Measurements from ENCODE around the gene PCGF1.

PCGF1 gene

GRCh38 chr2:74524955-74525716 lies 17.6 kb upstream of the PCGF1 start:
- Histone ChIP-seq H3K4me1 (ENCODE audit: control insufficient read depth, low read length) (peaks cover 27% of the 10 kb centered on the region), H3K27me3 (ENCODE audit: control insufficient read depth, low read length) (no peaks in the 10 kb centered on the region), H4K20me1 (ENCODE audit: control insufficient read depth, insufficient read depth, low read depth, low read length) (no peaks in the 10 kb centered on the region), H3F3A (ENCODE audit: control insufficient read depth, insufficient read depth) (peaks cover 4% of the 10 kb centered on the region), H3K4me3 (ENCODE audit: low read length) (no peak overlapping the region), H3K4me2 (ENCODE audit: low read length) (no peak overlapping the region), H3K9me2 (replicated peaks; ENCODE audit: control insufficient read depth, low read length) (no peaks in the 10 kb centered on the region), H3K36me3 (ENCODE audit: control insufficient read depth, low read length) (peaks cover 44% of the 10 kb centered on the region), H3K9me3 (ENCODE audit: control insufficient read depth, insufficient read depth, low read length) (no peaks in the 10 kb centered on the region), H3K27ac (ENCODE audit: low read depth, low read length) (no peak overlapping the region), H3K79me2 (ENCODE audit: control insufficient read depth, low read length) (peaks cover 34% of the 10 kb centered on the region)
- TF ChIP-seq, protein P1, sequence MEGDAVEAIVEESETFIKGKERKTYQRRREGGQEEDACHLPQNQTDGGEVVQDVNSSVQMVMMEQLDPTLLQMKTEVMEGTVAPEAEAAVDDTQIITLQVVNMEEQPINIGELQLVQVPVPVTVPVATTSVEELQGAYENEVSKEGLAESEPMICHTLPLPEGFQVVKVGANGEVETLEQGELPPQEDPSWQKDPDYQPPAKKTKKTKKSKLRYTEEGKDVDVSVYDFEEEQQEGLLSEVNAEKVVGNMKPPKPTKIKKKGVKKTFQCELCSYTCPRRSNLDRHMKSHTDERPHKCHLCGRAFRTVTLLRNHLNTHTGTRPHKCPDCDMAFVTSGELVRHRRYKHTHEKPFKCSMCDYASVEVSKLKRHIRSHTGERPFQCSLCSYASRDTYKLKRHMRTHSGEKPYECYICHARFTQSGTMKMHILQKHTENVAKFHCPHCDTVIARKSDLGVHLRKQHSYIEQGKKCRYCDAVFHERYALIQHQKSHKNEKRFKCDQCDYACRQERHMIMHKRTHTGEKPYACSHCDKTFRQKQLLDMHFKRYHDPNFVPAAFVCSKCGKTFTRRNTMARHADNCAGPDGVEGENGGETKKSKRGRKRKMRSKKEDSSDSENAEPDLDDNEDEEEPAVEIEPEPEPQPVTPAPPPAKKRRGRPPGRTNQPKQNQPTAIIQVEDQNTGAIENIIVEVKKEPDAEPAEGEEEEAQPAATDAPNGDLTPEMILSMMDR (IDR thresholded peaks at IDR 0.05; ENCODE audit: low read depth, low read length, poor library complexity, severe bottlenecking): no peak
- no peak for TF ChIP-seq EZH2phosphoT487 (IDR thresholded peaks at IDR 0.05; ENCODE audit: borderline replicate concordance, low read length)

DNA sequence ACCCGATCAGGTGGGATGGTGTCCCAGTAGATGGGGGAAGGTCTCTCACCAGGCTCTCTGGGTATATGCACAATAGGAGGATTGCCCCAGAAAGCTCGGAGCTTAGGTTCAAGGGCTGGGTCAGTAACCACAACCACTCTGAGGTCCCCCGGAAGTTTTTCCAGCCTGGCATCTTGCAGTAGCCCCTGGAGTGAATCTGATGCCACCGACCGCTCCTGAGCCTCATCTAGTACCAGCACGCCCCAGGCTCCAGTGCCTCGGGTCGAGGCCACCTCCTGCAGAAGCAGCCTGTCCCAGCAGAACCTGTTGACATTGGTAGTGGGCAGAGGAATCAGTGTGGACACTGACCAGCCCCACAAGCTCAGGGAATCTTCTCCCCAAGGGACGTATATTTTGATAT lies 16.5 kb upstream of the PCGF1 start:
- TF ChIP-seq, protein P1 (IDR thresholded peaks at IDR 0.05; ENCODE audit: low read depth, low read length, poor library complexity, severe bottlenecking): no peak
- no peak for TF ChIP-seq EZH2phosphoT487 (IDR thresholded peaks at IDR 0.05; ENCODE audit: borderline replicate concordance, low read length)
- peaks cover 40% of the 10 kb centered on the region for H3K36me3 ChIP-seq (ENCODE audit: control insufficient read depth, low read length)
- no peaks in the 10 kb centered on the region for H4K20me1 ChIP-seq (ENCODE audit: control insufficient read depth, insufficient read depth, low read depth, low read length)
- peaks cover 23% of the 10 kb centered on the region for H3K79me2 ChIP-seq (ENCODE audit: control insufficient read depth, low read length)
- no peaks in the 10 kb centered on the region for H3K9me2 ChIP-seq (replicated peaks; ENCODE audit: control insufficient read depth, low read length)
- no peak overlapping the region for H3K27ac ChIP-seq (ENCODE audit: low read depth, low read length)
- no peak overlapping the region for H3K4me3 ChIP-seq (ENCODE audit: low read length)
- H3K4me2 ChIP-seq (ENCODE audit: low read length): no peak overlapping the region
- peaks cover 4% of the 10 kb centered on the region for H3F3A ChIP-seq (ENCODE audit: control insufficient read depth, insufficient read depth)
- H3K27me3 ChIP-seq (ENCODE audit: control insufficient read depth, low read length): no peaks in the 10 kb centered on the region
- H3K9me3 ChIP-seq (ENCODE audit: control insufficient read depth, insufficient read depth, low read length): no peaks in the 10 kb centered on the region
- peaks cover 27% of the 10 kb centered on the region for H3K4me1 ChIP-seq (ENCODE audit: control insufficient read depth, low read length)

- no peaks in the 10 kb centered on the region for H3K9me3 ChIP-seq (ENCODE audit: control insufficient read depth, insufficient read depth, low read length)
- H4K20me1 ChIP-seq (ENCODE audit: control insufficient read depth, insufficient read depth, low read depth, low read length): no peaks in the 10 kb centered on the region
- peaks cover 4% of the 10 kb centered on the region for H3F3A ChIP-seq (ENCODE audit: control insufficient read depth, insufficient read depth)
- no peak overlapping the region for H3K27ac ChIP-seq (ENCODE audit: low read depth, low read length)
- H3K36me3 ChIP-seq (ENCODE audit: control insufficient read depth, low read length): peaks cover 26% of the 10 kb centered on the region
- H3K9me2 ChIP-seq (replicated peaks; ENCODE audit: control insufficient read depth, low read length): no peaks in the 10 kb centered on the region
- H3K4me3 ChIP-seq (ENCODE audit: low read length): no peak overlapping the region
- H3K4me2 ChIP-seq (ENCODE audit: low read length): no peak overlapping the region
- H3K4me1 ChIP-seq (ENCODE audit: control insufficient read depth, low read length): peaks cover 15% of the 10 kb centered on the region
- peaks cover 10% of the 10 kb centered on the region for H3K27me3 ChIP-seq (ENCODE audit: control insufficient read depth, low read length)
- peaks cover 8% of the 10 kb centered on the region for H3K79me2 ChIP-seq (ENCODE audit: control insufficient read depth, low read length)
- TF ChIP-seq, protein P1 (IDR thresholded peaks at IDR 0.05; ENCODE audit: low read depth, low read length, poor library complexity, severe bottlenecking): no peak
- no peak for TF ChIP-seq EZH2phosphoT487 (IDR thresholded peaks at IDR 0.05; ENCODE audit: borderline replicate concordance, low read length)
These were observed 15.0 kb upstream of the PCGF1 start for GRCh38 chr2:74522516-74522915.
